Measurements from ENCODE around the gene MRPS6.

The MRPS6 gene

GRCh38 chr21:34135330-34135729, 62.0 kb downstream of the MRPS6 start:
- no peak for DNase-seq

GRCh38 chr21:34141373-34141772, 68.0 kb downstream of the MRPS6 start:
- DNase-seq, result no peak

- DNase-seq, result no peak
These were observed 70.4 kb downstream of the MRPS6 start for GRCh38 chr21:34143685-34144182.

DNA sequence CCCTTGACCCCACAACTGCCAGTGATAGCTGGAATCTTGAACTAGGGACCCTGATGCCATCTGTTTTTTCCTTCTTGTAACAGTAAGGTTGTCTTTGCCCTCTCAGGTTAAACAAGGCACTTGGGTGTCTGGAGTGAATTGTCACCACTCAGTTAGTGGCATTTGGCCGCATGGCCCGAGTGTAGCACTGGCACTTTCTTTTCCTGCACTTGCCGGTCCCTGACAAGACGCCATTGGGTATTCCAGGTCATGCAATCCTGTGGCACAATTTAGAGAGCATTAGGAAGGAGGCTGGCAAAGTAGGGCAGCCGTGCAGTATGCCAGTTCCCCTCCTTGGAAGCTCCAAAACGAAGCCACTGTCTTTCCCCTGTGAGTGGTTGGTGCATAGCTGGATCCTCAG, 70.8 kb downstream of the MRPS6 start:
- no peak for DNase-seq

- no peak for DNase-seq
These were observed 74.5 kb downstream of the MRPS6 start for GRCh38 chr21:34147792-34148418.

DNA sequence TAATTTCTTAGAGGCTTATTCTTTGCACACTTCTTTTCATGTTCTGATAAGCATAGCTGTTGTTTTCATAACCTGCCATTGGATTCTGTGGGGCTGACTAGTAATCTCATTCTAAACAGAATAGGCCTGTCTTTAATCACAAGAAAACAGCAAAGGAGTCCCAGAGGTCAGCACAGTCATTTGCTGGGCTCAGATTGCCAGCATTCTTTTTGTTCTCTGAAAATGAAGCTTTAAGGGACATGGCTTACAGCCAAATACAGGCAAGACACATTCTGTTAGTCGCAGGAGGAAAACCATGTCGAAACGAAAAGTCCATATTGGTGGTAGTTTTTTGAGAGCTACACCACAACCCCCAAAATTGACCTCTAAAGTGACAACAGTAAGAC, 75.0 kb downstream of the MRPS6 start:
- no peak for DNase-seq

DNA sequence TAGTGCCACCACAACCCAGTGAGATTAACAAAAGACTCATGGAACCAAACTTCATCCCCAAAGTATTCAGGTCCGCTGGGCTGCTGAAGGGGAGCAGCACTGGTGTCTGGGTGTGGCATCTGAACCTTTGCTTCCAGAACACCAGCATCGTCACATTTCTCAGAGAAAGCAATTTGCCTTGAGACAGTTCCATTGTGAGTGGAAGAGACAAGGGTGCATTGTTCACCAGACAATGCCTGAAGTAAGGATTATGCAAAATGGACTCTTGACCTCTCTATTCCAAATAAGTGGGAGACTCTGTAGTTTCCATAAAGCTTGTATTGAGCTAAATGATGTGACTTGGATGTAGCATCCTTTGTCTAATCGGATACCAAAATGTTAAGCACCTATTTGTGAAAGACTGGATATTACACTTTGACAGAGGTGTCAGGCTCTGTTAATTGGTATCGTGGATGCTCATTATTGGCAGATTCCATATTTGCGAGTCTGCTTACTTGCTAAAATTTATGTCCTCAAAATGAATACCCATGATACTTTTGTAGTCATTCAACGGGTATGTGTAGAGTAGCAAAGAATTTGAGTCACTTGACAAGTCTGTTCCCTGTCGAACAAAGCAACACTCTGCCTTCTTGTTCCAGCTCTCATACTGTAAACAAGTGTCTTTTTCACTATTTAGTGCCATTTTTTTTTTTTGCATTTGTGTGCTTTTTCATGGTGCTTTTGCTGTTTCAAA, 75.6 kb downstream of the MRPS6 start:
- DNase-seq, result no peak

DNA sequence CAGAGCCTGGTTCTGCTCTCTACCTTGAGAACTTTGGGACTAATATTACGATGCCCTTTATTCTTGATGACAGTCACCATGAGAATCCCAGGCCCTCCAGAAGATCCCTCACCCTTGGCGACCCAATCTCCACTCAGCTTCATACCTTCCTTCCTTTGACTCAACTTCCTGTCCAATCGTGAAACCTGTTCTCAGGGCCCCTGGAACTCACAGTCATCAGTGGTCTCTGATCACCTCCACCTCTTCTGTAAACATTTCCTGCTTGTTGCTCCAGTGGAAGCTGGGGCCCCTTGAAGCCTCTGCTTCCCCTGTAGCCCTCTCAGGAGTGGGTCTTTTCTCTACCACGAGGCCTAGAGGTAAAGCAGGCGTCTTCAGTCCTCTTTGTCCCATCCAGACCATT, 79.1 kb downstream of the MRPS6 start:
- DNase-seq, result no peak

DNA sequence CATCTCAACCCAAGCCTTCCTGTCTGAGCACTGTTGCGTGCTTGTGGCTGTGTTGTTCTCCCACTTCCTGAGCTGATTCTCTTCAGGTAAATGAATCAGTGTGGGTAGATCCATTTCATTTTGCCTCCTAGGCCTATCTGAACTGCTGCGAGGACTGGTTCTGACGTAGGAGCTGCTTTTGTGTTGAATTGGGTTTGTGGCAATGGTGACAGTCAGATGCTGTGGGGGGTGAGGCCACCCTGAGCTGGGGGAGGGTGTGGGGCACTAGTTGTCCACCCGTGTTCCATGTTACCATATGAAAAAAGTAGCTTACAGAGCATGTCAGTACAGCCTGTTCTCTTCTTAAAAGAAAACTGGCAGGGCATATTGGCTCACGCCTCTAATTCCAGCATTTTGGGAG, 81.5 kb downstream of the MRPS6 start:
- no peak for DNase-seq

- no peak for DNase-seq
These were observed 83.6 kb downstream of the MRPS6 start for GRCh38 chr21:34156957-34157356.

- no peak for DNase-seq
These were observed 84.1 kb downstream of the MRPS6 start for GRCh38 chr21:34157521-34157920.

- no peak for DNase-seq
These were observed 85.8 kb downstream of the MRPS6 start for GRCh38 chr21:34158866-34159835.

GRCh38 chr21:34166468-34166867, 93.1 kb downstream of the MRPS6 start:
- DNase-seq, result no peak

- DNase-seq, result no peak
These were observed 97.5 kb downstream of the MRPS6 start for GRCh38 chr21:34170886-34171285.

GRCh38 chr21:34174470-34174869, 101.1 kb downstream of the MRPS6 start:
- no peak for DNase-seq

GRCh38 chr21:34176448-34176847, 103.1 kb downstream of the MRPS6 start:
- DNase-seq, result no peak

GRCh38 chr21:34177919-34178567, 104.7 kb downstream of the MRPS6 start:
- no peak for DNase-seq

- no peak for DNase-seq
These were observed 106.0 kb downstream of the MRPS6 start for GRCh38 chr21:34179204-34179935.

- no peak for DNase-seq
These were observed 107.0 kb downstream of the MRPS6 start for GRCh38 chr21:34180407-34180806.

- no peak for DNase-seq
These were observed 107.5 kb downstream of the MRPS6 start for GRCh38 chr21:34180826-34181359.

DNA sequence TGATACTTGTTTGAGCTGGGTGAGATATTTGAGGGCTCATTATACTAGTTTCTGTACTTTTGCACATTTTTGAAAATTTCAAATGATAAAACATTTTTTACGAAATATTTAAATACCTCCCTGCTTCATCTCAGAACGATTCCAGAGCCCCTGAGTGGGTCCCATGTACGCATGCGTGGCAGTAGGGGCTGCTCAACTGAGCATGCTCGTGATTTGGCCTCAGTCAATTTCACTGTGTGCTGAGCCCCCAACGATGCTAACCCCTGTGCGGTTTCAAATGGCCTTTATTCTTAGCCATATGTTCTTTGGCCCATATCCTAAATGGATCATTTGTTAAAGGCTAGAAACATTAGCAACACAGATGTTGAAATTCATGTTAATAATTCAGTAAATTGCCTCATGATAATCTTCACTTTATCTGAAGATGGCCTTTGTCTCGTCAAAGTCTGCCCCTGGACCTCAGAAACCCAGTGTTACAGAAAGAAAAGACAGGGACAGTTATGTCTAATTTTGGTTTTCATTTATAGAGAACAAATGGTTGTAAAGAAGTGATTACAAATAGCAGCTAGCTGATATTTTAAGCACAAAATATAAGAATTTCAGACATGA, 108.2 kb downstream of the MRPS6 start:
- DNase-seq, result no peak

Measured in stimulated activated naive CD4-positive, alpha-beta T cell treated with Interleukin-2 at 50 U/mL for 16 hours (primary cell).